Measurements from ENCODE around the gene TMEM192. TPM values are rescaled to one million over a fixed set of nuclear protein-coding genes. Genes with fewer than 3 reads are reported as not detected.
"Not testable (repeated sequence)": the region's sequence is repeated elsewhere in the genome, so short reads cannot be mapped to it uniquely, and the experiment has no call there.

Gene TMEM192
- total RNA-seq, 1 experiment from 2014 or later: 31.6 TPM

DNA sequence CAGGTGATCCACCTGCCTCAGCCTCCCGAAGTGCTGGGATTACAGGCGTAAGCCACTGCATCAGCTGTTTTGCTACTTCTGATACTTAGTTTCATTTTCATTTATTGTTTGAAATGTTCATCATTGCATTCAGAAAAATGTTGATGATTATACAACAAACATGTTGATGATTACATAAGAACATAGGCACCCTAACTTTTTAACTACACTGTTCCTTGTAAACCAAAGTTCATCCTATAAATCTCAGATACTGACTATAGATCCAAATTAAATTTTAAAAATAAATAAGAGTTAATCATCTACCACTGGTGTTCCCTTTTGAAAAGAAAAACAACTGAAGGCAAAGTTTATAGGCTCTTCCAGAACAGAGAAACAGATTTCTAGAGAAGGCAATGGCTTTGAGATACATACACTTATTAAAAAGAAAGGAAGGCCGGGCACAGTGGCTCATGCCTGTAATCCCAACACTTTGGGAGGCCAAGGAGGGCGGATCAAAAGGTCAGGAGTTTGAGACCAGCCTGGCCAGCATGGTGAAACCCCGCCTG is 35.6 kb downstream of the TMEM192 start:
- ChIA-PET CTCF (interaction anchor here (0.6 to 1.6 kb wide), 2 partner anchors 20 to 306 kb away, joined by 4 to 5 read pairs; no protein-coding TSS in a partner anchor), POLR2A (interaction anchor here (0.8 to 1.5 kb wide), 2 partner anchors 14 to 250 kb away, joined by 3 to 4 read pairs; partner anchors contain the start of gene MSMO1)
- no peak for DNase-seq (ENCODE audit: unreplicated experiment)
- Mint-ChIP-seq H3K27me3 (ENCODE audit: insufficient read depth, unreplicated experiment) (no peaks in the 10 kb centered on the region), H3K27ac (ENCODE audit: low read depth, unreplicated experiment) (no peak overlapping the region), H3K9me3 (ENCODE audit: unreplicated experiment) (no peaks in the 10 kb centered on the region), H3K36me3 (ENCODE audit: insufficient read depth, unreplicated experiment) (peaks cover 44% of the 10 kb centered on the region), H3K4me3 (ENCODE audit: unreplicated experiment) (no peak overlapping the region), H3K4me1 (ENCODE audit: insufficient read depth, unreplicated experiment) (no peaks in the 10 kb centered on the region)
- no TSS peak for BruUV-seq (replicated peaks)
- TF ChIP-seq, protein P1, sequence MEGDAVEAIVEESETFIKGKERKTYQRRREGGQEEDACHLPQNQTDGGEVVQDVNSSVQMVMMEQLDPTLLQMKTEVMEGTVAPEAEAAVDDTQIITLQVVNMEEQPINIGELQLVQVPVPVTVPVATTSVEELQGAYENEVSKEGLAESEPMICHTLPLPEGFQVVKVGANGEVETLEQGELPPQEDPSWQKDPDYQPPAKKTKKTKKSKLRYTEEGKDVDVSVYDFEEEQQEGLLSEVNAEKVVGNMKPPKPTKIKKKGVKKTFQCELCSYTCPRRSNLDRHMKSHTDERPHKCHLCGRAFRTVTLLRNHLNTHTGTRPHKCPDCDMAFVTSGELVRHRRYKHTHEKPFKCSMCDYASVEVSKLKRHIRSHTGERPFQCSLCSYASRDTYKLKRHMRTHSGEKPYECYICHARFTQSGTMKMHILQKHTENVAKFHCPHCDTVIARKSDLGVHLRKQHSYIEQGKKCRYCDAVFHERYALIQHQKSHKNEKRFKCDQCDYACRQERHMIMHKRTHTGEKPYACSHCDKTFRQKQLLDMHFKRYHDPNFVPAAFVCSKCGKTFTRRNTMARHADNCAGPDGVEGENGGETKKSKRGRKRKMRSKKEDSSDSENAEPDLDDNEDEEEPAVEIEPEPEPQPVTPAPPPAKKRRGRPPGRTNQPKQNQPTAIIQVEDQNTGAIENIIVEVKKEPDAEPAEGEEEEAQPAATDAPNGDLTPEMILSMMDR (IDR thresholded peaks at IDR 0.05; ENCODE audit: unreplicated experiment): no peak
- intact Hi-C loops (cut with micrococcal nuclease): no loop called here

- H3K27ac Mint-ChIP-seq (ENCODE audit: low read depth, unreplicated experiment); POLR2A ChIA-PET; H3K4me1 Mint-ChIP-seq (ENCODE audit: insufficient read depth, unreplicated experiment); DNase-seq (ENCODE audit: unreplicated experiment); intact Hi-C loops (cut with micrococcal nuclease); H3K4me3 Mint-ChIP-seq (ENCODE audit: unreplicated experiment); BruUV-seq (replicated peaks); H3K27me3 Mint-ChIP-seq (ENCODE audit: insufficient read depth, unreplicated experiment); H3K9me3 Mint-ChIP-seq (ENCODE audit: unreplicated experiment): not testable (repeated sequence)
- CTCF ChIA-PET: interaction anchor here (1.1 kb wide), 1 partner anchor 11 kb away, joined by 4 read pairs; no protein-coding TSS in a partner anchor
- H3K36me3 Mint-ChIP-seq (ENCODE audit: insufficient read depth, unreplicated experiment): peaks cover 29% of the 10 kb centered on the region
Measured at GRCh38 chr4:165073346-165073745, 39.3 kb downstream of the TMEM192 start.

GRCh38 chr4:165070560-165070959 is 42.1 kb downstream of the TMEM192 start:
- ChIA-PET CTCF (no interaction called here), POLR2A (no interaction called here)
- no TSS peak for BruUV-seq (replicated peaks)
- Mint-ChIP-seq H3K4me1 (ENCODE audit: insufficient read depth, unreplicated experiment) (no peaks in the 10 kb centered on the region), H3K27me3 (ENCODE audit: insufficient read depth, unreplicated experiment) (no peaks in the 10 kb centered on the region), H3K36me3 (ENCODE audit: insufficient read depth, unreplicated experiment) (peaks cover 12% of the 10 kb centered on the region), H3K9me3 (ENCODE audit: unreplicated experiment) (no peaks in the 10 kb centered on the region), H3K4me3 (ENCODE audit: unreplicated experiment) (no peak overlapping the region), H3K27ac (ENCODE audit: low read depth, unreplicated experiment) (no peak overlapping the region)
- TF ChIP-seq, protein P1 (IDR thresholded peaks at IDR 0.05; ENCODE audit: unreplicated experiment): no peak
- no peak for DNase-seq (ENCODE audit: unreplicated experiment)
- intact Hi-C loops (cut with micrococcal nuclease): no loop called here

GRCh38 chr4:165060938-165061337 is 51.7 kb downstream of the TMEM192 start:
- CTCF ChIA-PET: interaction anchor here (0.5 to 0.9 kb wide), 2 partner anchors 293 to 905 kb away, joined by 5 read pairs; no protein-coding TSS in a partner anchor
- POLR2A ChIA-PET: no interaction called here
- TF ChIP-seq, protein P1 (IDR thresholded peaks at IDR 0.05; ENCODE audit: unreplicated experiment): no peak
- no peak overlapping the region for H3K27ac Mint-ChIP-seq (ENCODE audit: low read depth, unreplicated experiment)
- H3K9me3 Mint-ChIP-seq (ENCODE audit: unreplicated experiment): no peaks in the 10 kb centered on the region
- H3K4me3 Mint-ChIP-seq (ENCODE audit: unreplicated experiment): no peak overlapping the region
- DNase-seq (ENCODE audit: unreplicated experiment): peak; percentile 18
- no TSS peak for BruUV-seq (replicated peaks)
- intact Hi-C loops (cut with micrococcal nuclease): no loop called here
- H3K36me3 Mint-ChIP-seq (ENCODE audit: insufficient read depth, unreplicated experiment): no peaks in the 10 kb centered on the region
- no peaks in the 10 kb centered on the region for H3K27me3 Mint-ChIP-seq (ENCODE audit: insufficient read depth, unreplicated experiment)
- H3K4me1 Mint-ChIP-seq (ENCODE audit: insufficient read depth, unreplicated experiment): no peaks in the 10 kb centered on the region
